Lower leg skin (tissue), 3 donors: ENCODE results near the gene MGMT.

Experiments
- CTCF ChIP-seq, 3 donors: fragments of 450-650 bp; IDR thresholded peaks; one replicate each; pipeline ENCODE4 v1.5.1; 2016; ENCODE audit warnings: antibody characterized with exemption in 3 of 3, mild to moderate bottlenecking in 3 of 3, moderate library complexity in 2 of 3
- POLR2A ChIP-seq, 2 donors: fragments of 450-650 bp; IDR thresholded peaks; one replicate each; pipeline ENCODE4 v1.6.1; 2016 to 2017; ENCODE audit warnings: antibody characterized with exemption in 2 of 2, mild to moderate bottlenecking in 1 of 2, moderate library complexity in 1 of 2

GRCh38 chr10:129676014-129676413 lies 209.0 kb downstream of the MGMT start:
- TF ChIP-seq CTCF (IDR thresholded peaks at IDR 0.05) = no peak
- no peak for TF ChIP-seq POLR2A (IDR thresholded peaks at IDR 0.05)
